ENCODE data around the gene FHAD1.

FHAD1 gene

GRCh38 chr1:15288173-15288926, 41.3 kb downstream of the FHAD1 start:
- no peak for TF ChIP-seq NFIC (IDR thresholded peaks at IDR 0.05)
- no peak for TF ChIP-seq REST (IDR thresholded peaks at IDR 0.05; ENCODE audit: low read depth)
- no peak for TF ChIP-seq MAX (IDR thresholded peaks at IDR 0.05)

- TF ChIP-seq REST (IDR thresholded peaks at IDR 0.05; ENCODE audit: low read depth) (peak; percentile 64), FOXM1 (IDR thresholded peaks at IDR 0.05; ENCODE audit: borderline replicate concordance, low read depth) (no peak), ZBTB7A (IDR thresholded peaks at IDR 0.05; ENCODE audit: low read depth) (no peak)
Measured at GRCh38 chr1:15289251-15289651, 42.2 kb downstream of the FHAD1 start.

GRCh38 chr1:15290382-15290781, 43.4 kb downstream of the FHAD1 start:
- TF ChIP-seq NFIC (IDR thresholded peaks at IDR 0.05), result no peak
- no peak for TF ChIP-seq TCF12 (IDR thresholded peaks at IDR 0.05; ENCODE audit: low read depth)
- no peak for TF ChIP-seq TEAD4 (IDR thresholded peaks at IDR 0.05)
- TF ChIP-seq YY1 (IDR thresholded peaks at IDR 0.05; ENCODE audit: low read depth), result no peak
- TF ChIP-seq MAX (IDR thresholded peaks at IDR 0.05), result no peak
- no peak for TF ChIP-seq CREB1 (IDR thresholded peaks at IDR 0.05; ENCODE audit: low read depth)
- TF ChIP-seq FOXM1 (IDR thresholded peaks at IDR 0.05; ENCODE audit: borderline replicate concordance, low read depth), result no peak
- TF ChIP-seq ZBTB7A (IDR thresholded peaks at IDR 0.05; ENCODE audit: low read depth), result no peak
- no peak for TF ChIP-seq EP300 (IDR thresholded peaks at IDR 0.05; ENCODE audit: borderline replicate concordance)
- no peak for TF ChIP-seq REST (IDR thresholded peaks at IDR 0.05; ENCODE audit: low read depth)
- TF ChIP-seq RAD21 (IDR thresholded peaks at IDR 0.05; ENCODE audit: low read depth), result no peak
- no peak for TF ChIP-seq TAF1 (IDR thresholded peaks at IDR 0.05; ENCODE audit: low read depth)
- no peak for TF ChIP-seq USF1 (IDR thresholded peaks at IDR 0.05)
- TF ChIP-seq CEBPB (IDR thresholded peaks at IDR 0.05), result no peak
- TF ChIP-seq EGR1 (IDR thresholded peaks at IDR 0.05), result no peak

- TF ChIP-seq NFIC (IDR thresholded peaks at IDR 0.05), result no peak
Measured at GRCh38 chr1:15295696-15296095, 48.7 kb downstream of the FHAD1 start.

- no peak for TF ChIP-seq USF1 (IDR thresholded peaks at IDR 0.05)
- TF ChIP-seq CREB1 (IDR thresholded peaks at IDR 0.05; ENCODE audit: low read depth), result no peak
- TF ChIP-seq REST (IDR thresholded peaks at IDR 0.05; ENCODE audit: low read depth), result no peak
- TF ChIP-seq TCF12 (IDR thresholded peaks at IDR 0.05; ENCODE audit: low read depth), result no peak
- no peak for TF ChIP-seq YY1 (IDR thresholded peaks at IDR 0.05; ENCODE audit: low read depth)
- no peak for TF ChIP-seq TAF1 (IDR thresholded peaks at IDR 0.05; ENCODE audit: low read depth)
- no peak for TF ChIP-seq MAX (IDR thresholded peaks at IDR 0.05)
- no peak for TF ChIP-seq TEAD4 (IDR thresholded peaks at IDR 0.05)
- TF ChIP-seq FOXM1 (IDR thresholded peaks at IDR 0.05; ENCODE audit: borderline replicate concordance, low read depth), result no peak
- TF ChIP-seq RAD21 (IDR thresholded peaks at IDR 0.05; ENCODE audit: low read depth), result no peak
Measured at GRCh38 chr1:15296585-15297321, 49.7 kb downstream of the FHAD1 start.
